Osteoblast (primary cell): ENCODE results near the gene TNFSF4. TPM values are rescaled to one million over a fixed set of nuclear protein-coding genes. Genes with fewer than 3 reads are reported as not detected.

Experiments
- DNase-seq: peaks from one replicate; pipeline ENCODE4 v3.0.0; 2011; ENCODE audit warnings: low spot score, mixed read lengths; ENCODE audit not compliant: insufficient read length; ENCODE audit errors: missing footprints
- H2AFZ ChIP-seq: 2 replicates; pipeline ENCODE4 v1.6.0; 2011; ENCODE audit warnings: mild to moderate bottlenecking, low read length
- H3K27ac ChIP-seq: 2 replicates; pipeline ENCODE4 v1.5.1; 2011; ENCODE audit warnings: mild to moderate bottlenecking, low read depth, low read length, moderate library complexity
- H3K27me3 ChIP-seq: 2 replicates; pipeline ENCODE4 v1.6.0; 2012; ENCODE audit warnings: mild to moderate bottlenecking, control low read depth, inconsistent platforms, low read length, moderate library complexity; ENCODE audit not compliant: insufficient read depth
- H3K36me3 ChIP-seq: 2 replicates; pipeline ENCODE4 v1.5.1; 2011; ENCODE audit warnings: mild to moderate bottlenecking, low read length, control low read depth, moderate library complexity; ENCODE audit not compliant: insufficient read depth
- H3K4me1 ChIP-seq: 2 replicates; pipeline ENCODE4 v1.5.1; 2011; ENCODE audit warnings: mild to moderate bottlenecking, low read length, control low read depth, moderate library complexity; ENCODE audit not compliant: insufficient read depth
- H3K4me2 ChIP-seq: 2 replicates; pipeline ENCODE4 v1.6.0; 2011; ENCODE audit warnings: mild to moderate bottlenecking, low read length; ENCODE audit not compliant: insufficient read depth
- H3K4me3 ChIP-seq: fragments of 200-600 bp; sonication (generic); 3 replicates; pipeline ENCODE4 v1.5.1; 2012; ENCODE audit warnings: mild to moderate bottlenecking, low read length, inconsistent platforms; ENCODE audit not compliant: insufficient read depth
- H3K79me2 ChIP-seq: 2 replicates; pipeline ENCODE4 v1.6.0; 2012; ENCODE audit warnings: mild to moderate bottlenecking, low read length, control low read depth, inconsistent platforms; ENCODE audit not compliant: insufficient read depth
- H3K9me3 ChIP-seq: 2 replicates; pipeline ENCODE4 v1.5.1; 2011; ENCODE audit warnings: low read depth, low read length, control low read depth
- H4K20me1 ChIP-seq: 2 replicates; pipeline ENCODE4 v1.6.0; 2012; ENCODE audit warnings: mild to moderate bottlenecking, low read length, control low read depth; ENCODE audit not compliant: insufficient read depth
- CTCF ChIP-seq: IDR thresholded peaks from 2 replicates; pipeline ENCODE4 v1.5.1; 2011; ENCODE audit warnings: mild to moderate bottlenecking, low read depth, low read length, moderate library complexity; ENCODE audit errors: extremely low read depth
- total RNA-seq: library from RNA; depleted of rRNA; stranded (reverse); fragments of >200 nt; gene quantifications from 2 replicates; pipeline ENCODE4 v1.2.3, GENCODE V29; 2012

The TNFSF4 gene
- total RNA-seq, 1 donor: 1.1 TPM

- H3K36me3 ChIP-seq: no peaks in the 10 kb centered on the region
Measured at GRCh38 chr1:173220157-173220556, 13.0 kb upstream of the TNFSF4 start.

GRCh38 chr1:173213665-173214064 is 6.5 kb upstream of the TNFSF4 start:
- no peak overlapping the region for H3K4me2 ChIP-seq
- no peak overlapping the region for H2AFZ ChIP-seq
- no peaks in the 10 kb centered on the region for H3K4me1 ChIP-seq
- no peak overlapping the region for H3K27ac ChIP-seq
- H3K4me3 ChIP-seq: no peak overlapping the region
- TF ChIP-seq CTCF: no peak
- no peaks in the 10 kb centered on the region for H3K9me3 ChIP-seq
- no peaks in the 10 kb centered on the region for H3K27me3 ChIP-seq
- H3K79me2 ChIP-seq: no peaks in the 10 kb centered on the region
- H4K20me1 ChIP-seq: no peaks in the 10 kb centered on the region
- no peaks in the 10 kb centered on the region for H3K36me3 ChIP-seq
- DNase-seq: no peak

More at GRCh38 chr1:173220157-173220556, 13.0 kb upstream of the TNFSF4 start:
- Histone ChIP-seq H3K79me2 (no peaks in the 10 kb centered on the region), H3K9me3 (no peaks in the 10 kb centered on the region), H2AFZ (no peak overlapping the region), H3K4me3 (no peak overlapping the region), H3K27me3 (no peaks in the 10 kb centered on the region), H3K4me2 (no peak overlapping the region), H3K27ac (no peak overlapping the region), H4K20me1 (no peaks in the 10 kb centered on the region), H3K4me1 (peaks cover 8% of the 10 kb centered on the region)
- TF ChIP-seq CTCF: no peak
- DNase-seq: no peak

GRCh38 chr1:173212952-173213491 is 5.9 kb upstream of the TNFSF4 start:
- Histone ChIP-seq H3K27ac (no peak overlapping the region), H2AFZ (no peak overlapping the region), H3K79me2 (no peaks in the 10 kb centered on the region), H3K36me3 (no peaks in the 10 kb centered on the region), H3K27me3 (no peaks in the 10 kb centered on the region), H3K4me1 (peaks cover 3% of the 10 kb centered on the region), H4K20me1 (no peaks in the 10 kb centered on the region), H3K4me2 (no peak overlapping the region), H3K9me3 (no peaks in the 10 kb centered on the region), H3K4me3 (no peak overlapping the region)
- no peak for TF ChIP-seq CTCF
- DNase-seq: no peak

GRCh38 chr1:173210716-173211231 is 3.6 kb upstream of the TNFSF4 start:
- H3K9me3 ChIP-seq: no peaks in the 10 kb centered on the region
- peaks cover 19% of the 10 kb centered on the region for H3K4me1 ChIP-seq
- H3K4me2 ChIP-seq: no peak overlapping the region
- no peak overlapping the region for H3K4me3 ChIP-seq
- no peaks in the 10 kb centered on the region for H4K20me1 ChIP-seq
- H3K36me3 ChIP-seq: no peaks in the 10 kb centered on the region
- no peaks in the 10 kb centered on the region for H3K27me3 ChIP-seq
- no peak overlapping the region for H2AFZ ChIP-seq
- TF ChIP-seq CTCF: no peak
- no peaks in the 10 kb centered on the region for H3K79me2 ChIP-seq
- H3K27ac ChIP-seq: no peak overlapping the region
- DNase-seq: no peak
